LNCAP (cell line): ENCODE results near the gene ZNF513.

Source experiments
- CTCF ChIP-seq: fragments of 450-650 bp; IDR thresholded peaks from 2 replicates; pipeline ENCODE4 v1.5.1; 2017; ENCODE audit warnings: mild to moderate bottlenecking

The ZNF513 gene

GRCh38 chr2:27335311-27335710 lies 45.2 kb downstream of the ZNF513 start:
- TF ChIP-seq CTCF, result no peak
